Measurements from ENCODE around the gene MED14.
A peak's percentile ranks its signal among the peaks of the same experiment; 100 is the strongest.
"Not testable (repeated sequence)": the region's sequence is repeated elsewhere in the genome, so short reads cannot be mapped to it uniquely, and the experiment has no call there.

The MED14 gene

DNA sequence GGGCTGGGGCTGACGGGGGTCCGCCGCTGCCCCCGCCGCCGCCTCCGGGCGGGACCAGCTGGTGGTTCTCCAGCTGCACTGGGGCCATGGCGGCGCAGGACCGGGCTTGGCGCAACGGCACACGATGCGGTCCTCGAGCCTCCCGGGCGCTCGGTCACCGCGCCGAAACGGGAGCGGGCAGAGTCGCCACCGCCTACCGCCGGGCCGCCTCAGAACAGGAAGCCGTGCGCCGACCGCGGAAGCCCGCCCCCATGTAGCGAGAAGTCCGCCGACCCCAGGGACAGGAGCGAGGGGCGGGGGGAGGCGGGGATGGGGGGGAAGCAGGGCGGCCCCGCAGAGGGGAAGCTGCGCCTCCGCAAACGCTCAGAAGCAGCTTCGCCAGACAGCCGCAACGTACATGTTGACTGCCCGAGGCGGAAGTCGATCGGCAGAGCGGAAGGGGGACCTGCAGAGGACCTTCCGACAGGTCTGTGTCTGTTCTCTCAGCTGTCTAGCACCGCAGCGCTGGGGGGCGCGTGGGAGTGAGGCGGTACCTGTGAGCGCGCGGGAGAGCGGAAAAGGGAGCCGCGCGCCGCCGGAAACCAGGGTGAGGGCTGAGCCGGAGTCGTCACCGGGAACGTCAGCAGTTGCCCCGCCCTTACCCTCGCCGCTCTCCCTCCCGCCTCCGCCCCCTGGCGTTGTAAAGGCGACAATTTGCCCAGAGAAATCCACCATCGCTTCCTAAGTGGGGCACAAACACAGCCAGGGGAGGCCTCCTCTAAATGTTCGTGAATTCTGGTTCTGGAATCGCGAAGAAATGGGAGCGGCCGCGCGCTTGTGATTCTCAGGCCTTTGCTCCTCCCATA lies at the start of gene MED14:
Gene MED14, minus strand, starts transcription at position 218 of the 845 bp plus-strand sequence. Its CDS starts 130 bp downstream, at position 88.
- DNase-seq, result peak; percentile 95

DNA sequence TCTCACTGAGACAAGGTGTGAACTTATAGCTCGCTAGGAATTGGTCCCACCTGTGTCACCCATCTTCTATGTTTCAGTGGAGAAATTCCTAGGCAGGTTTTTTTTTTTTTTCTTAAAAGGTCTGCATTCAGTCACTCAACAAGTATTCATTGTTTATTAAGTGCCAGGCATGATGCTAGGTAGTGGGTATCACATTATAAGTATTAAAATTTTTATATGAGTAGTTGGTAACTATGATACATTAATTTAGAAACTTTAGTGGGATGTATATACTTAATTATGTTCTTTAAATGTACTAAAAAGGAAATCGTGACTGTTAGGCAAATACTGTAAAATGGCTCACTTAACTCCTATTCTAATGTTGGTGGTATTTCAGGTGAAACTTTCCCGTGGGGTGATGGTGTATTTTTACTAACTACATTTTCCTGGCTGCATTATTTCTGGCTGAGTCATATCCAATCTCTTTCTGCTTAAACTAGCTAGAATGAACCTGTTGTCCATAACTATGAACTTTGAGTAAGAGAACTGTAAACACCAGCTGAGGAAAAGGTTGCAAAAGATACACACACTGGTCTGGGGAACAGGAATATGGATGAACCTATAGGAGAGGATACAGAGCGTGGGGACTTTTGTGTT lies 49.3 kb upstream of the MED14 start:
- DNase-seq, result no peak

DNA sequence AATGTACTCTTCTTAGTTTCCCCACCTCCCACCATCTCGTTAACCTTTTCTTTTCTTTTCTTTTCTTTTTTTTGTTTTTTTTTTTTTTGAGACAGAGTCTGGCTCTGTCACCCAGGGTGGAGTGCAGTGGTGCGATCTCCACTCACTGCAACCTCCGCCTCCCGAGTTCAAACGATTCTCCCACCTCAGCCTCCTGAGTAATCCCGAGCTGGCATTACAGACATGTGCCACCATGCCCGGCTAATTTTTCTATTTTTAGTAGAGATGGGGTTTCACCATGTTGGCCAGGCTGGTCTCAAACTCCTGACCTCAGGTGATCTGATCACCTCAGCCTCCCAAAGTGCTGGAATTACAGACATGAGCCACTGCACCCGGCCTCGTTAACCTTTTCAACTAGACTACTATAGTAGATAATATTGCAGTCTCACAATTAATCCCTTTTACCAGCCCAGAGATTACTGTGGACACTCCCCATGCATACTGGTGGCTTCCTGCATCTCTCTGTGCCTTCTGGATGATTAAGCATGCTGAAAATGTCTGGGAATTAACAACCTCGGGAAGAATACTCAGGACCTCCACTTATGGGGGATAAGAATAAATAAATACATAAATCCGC lies 47.4 kb upstream of the MED14 start:
- peak; percentile 73 for DNase-seq

DNA sequence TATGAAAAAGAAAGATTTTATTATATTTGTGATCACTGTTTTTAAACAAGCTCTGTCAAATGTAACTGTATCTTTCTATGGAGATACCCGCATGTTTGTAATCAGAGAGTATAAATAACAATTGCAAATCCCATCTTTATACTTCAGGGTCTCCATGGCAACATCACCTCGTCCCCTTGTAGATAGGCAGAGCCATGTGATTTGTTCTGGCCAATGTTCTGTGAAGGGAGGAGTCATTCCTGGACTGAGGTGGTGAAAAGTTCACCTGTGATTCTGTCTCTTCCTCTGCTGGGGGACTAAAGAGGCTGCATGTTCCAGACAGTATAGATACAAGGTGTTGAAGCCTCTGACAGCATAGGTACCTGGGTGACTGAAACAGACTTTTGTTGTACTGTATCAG lies 45.6 kb upstream of the MED14 start:
- no peak for DNase-seq

DNA sequence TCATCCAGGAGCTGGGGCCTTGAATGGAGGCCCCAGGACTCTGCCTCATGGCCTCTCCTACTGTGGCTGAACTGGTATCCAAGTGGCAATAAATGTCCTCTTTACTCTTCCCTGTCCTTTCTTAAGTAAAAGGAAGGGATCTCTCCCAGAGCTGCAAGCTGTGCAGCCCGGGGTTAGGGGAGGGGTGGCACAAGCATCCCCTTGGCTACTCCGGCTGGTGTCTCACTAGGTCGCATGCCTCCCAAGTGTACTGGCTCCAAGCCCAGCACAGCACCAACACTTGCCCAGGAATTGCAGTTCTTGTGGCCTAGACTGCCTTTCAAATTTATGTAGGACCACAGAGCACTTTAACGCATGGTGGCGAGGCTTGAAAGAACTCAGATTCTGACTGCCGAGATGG lies 44.7 kb upstream of the MED14 start:
- no peak for DNase-seq

DNA sequence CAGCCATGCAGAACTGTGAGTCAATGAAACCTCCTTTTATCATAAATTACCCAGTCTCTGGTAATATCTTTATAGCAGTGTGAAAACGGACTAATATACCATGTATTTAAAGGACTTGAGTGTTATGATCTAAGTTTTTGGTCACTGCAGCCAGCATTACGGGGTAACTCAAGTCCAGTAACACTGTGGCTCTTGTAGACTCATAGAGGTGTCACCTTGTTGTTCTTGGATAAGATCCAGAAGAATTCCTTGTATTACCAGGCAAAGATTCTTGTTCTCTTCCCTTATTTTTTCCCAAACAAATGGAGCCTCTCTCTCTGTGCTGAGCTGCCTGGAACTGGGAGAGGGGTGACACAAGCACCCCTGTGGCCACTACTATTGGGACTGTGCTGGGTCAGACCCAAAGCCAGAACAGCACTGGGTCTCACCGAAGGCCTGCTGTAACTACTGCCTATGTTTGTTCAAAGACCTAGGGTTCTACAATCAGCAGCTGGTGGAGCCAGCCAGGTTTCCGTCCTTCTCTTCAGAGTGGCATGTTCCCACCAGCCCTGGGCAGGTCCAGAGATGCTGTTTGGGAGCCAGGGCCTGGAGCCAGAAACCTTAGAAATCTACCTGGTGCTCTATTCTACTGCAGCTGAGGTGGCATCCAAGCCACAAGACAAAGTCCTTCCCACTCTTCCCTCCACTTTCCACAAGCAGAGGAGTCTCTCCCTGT lies 43.7 kb upstream of the MED14 start:
- DNase-seq, result no peak

DNA sequence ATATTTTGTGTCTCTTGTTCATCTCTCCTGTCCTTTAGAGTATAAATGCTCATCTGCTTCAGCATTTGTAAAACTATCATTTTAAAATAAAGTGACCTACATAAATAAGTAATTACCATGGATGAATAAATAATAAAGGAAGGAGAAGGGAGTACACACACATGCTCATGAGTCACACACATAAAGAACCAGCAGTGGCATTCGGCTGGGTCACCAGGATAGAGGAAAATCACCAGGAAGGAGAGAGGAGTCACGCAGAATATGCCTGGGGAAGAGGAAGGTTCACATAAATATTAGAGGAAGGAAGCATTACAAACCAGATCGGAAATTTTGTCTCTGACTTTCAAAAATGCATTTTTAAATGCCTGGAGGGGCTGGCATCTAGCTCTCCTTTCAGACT lies 38.5 kb upstream of the MED14 start:
- no peak for DNase-seq

DNA sequence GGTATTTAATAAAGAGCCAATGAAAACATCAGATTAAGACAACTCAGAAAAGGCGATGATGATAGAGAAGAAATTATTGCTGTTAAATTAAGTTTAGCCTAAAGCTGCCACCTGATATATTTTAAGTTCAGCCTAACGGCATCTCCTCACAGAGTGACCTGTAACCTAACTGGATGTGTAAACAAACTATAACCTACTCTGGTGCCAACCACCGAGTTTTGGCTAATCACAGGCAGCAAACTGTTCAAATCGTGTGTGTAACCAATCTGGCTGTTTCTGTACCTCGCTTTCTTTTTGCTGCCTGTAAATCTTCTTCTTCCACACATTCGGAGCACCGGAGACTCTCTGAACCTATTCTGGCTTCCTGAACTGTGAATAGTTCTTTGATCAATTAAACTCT lies 37.8 kb upstream of the MED14 start:
- no peak for DNase-seq

DNA sequence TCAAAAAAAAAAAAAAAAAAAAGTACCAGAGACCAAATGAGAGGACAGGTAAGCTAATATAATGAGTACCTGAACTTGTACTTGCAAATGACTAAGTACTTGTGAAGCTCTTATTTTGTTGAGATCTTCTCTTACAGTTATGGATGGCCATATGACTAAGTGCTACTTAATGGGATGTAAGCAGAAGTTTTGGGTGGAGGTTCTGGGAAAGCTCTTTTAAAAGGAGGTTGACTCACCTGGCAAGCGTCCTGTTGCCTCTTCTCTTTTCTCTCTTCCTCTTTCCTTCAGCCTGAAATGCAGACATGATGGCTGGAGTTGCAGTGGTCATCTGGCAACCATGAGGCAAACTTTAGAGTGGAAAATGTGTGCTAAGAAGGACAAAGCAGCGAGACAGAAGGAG lies 36.9 kb upstream of the MED14 start:
- DNase-seq, result no peak

DNA sequence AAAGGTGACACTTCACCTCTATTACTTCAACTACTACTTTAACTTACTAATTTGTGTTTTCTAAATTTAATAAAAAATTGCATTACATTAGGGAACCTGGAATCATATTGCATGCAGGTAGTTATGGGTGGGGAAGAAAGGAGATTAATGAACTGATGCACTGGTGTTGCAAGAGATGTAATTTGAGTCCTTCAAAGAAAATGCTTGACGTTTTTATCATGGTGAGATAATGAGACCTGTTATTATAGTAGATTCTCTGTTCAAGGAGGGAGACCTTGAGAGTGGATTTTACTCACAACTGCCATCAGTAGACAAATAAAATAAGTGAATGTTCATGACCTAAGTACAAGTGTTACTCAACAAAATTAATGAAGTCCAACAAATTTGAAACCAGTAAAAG lies 26.4 kb upstream of the MED14 start:
- no peak for DNase-seq

DNA sequence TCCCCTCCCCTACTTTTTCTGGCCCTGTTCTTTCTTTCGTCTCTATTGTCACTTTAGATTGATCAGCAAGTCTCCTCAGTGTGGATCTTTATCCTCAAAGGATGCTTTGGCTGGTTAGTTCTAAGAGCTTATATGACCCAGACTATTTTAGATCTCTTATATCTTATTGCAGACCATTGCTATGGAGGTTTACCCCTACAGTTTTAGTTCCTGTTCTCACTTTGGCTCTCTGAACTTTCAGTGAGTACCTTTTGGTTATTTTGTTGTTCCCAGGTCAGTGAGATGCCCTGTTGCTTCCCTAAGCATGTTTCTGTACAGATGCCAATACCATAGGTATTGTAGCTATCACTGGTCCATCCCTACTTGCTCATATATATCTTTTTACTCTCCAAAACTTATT lies 24.0 kb upstream of the MED14 start:
- DNase-seq, result no peak

DNA sequence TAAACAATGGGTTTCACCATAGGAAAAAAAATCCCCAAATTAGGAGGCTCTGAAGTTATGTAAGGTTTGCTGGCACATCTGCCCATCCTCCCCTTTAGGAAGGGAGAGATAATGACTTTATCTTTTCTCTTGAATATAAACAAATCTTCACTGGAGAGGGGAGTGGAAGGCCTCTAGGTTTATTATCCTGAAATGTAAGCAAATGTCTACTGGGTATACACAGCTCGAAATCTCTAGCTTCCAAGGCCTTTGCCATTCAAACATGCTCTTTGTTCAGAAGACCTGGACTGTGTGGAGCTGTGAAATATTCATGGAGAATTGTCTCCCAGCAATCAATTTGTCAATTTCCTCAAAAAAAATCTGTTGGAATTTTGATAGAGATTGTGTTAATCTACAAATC lies 21.7 kb upstream of the MED14 start:
- DNase-seq, result no peak

DNA sequence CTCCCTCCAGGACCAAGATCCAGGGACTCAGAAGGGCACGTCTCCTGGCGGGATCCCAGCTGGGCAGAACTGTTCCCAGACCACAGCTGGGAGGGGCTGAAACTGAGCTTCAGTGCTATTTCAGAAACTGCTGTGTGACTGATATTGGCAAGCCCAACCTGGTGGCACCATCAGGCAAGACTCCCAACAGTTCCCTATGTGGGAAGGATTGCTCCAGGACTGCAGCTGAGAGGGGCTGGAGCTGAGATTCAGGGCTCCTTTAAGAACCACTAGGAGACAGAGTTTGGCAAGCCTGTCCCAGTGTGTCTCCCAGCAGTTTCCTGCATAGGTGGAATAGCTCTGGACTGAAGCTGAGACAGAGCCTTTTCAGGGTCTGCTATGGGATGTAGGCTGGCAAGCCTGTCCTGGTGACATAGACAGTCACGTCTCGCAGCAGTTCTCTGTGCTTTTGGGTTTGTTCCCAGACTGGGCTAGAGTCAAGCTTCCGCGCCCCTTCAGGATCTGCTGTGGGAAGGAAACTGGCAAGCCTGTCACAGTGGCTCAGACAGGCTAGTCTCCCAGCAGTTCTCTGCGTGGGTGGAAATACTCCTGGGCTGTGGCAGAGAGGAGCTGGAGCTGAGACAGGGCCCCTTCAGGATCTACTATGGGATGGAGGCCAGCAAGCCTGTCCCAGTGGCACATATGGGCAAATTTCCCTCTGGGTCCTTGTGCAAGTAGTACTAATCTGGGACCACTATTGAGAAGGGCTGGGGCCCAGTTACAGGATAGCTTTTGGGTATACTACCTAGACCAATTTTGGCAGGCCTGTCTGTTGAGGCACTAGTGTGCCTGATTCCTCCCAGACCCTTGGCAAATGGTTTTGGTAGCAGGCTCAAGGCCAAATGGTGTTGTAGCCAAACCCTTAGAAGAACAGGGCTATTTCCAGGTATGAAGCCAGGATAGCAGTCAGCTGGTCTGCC lies 20.2 kb upstream of the MED14 start:
- no peak for DNase-seq

DNA sequence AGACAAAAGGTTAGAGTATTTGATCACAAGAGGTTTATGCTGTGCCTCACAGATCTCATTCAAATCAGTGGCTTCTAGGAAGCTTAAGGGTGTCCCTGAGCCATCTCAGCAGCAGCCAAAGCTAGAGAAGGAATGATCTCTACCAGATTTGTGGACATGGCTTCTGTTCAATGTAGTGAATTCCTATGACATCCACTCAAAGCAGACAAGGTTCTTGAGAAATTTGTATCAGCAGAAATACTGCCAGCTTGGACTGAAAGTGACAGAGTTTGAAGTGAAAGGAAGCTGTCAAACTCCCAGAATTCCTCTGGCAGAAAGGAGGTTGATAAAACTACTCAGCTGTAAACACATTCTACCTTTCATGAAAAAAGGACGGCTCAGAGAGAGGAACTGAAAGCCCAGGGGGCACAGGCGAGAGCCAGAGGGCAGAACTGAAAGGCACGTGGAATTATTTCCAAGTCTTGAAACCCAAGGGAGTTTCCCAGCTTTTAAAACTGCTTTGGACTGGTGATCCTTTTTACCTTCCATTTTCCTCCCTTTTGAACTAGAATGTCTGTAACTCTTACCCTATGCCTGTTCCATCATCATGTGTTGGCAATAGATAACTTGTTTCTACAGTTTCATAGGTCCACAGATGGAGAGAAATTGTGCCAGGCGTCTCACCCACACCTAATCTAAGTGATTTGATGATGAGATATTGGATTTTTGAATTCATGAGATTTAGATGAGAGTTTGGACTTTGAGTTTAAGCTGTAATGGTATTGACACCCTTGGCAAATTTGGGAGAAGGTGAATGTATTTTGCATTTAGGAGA lies 14.5 kb upstream of the MED14 start:
- DNase-seq, result no peak

DNA sequence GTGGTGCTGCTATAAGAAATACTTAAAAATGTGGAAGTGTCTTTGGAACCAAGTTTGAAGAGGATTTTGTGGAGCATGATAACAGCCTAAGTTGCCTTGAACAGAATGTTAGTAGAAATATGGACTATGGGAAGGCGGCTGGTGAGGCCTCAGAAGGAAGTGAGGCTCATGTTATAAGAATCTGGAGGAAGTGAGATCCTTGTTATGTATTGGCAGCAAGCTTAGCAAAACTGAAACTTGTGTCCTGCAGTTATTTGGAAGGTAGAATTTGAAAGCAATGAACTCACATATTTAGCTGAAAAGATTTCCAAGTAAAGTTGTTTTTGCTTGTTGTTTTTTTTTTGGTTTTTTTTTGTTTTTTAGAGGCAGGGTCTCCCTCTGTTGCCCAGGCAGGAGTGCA lies 13.6 kb upstream of the MED14 start:
- no peak for DNase-seq

DNA sequence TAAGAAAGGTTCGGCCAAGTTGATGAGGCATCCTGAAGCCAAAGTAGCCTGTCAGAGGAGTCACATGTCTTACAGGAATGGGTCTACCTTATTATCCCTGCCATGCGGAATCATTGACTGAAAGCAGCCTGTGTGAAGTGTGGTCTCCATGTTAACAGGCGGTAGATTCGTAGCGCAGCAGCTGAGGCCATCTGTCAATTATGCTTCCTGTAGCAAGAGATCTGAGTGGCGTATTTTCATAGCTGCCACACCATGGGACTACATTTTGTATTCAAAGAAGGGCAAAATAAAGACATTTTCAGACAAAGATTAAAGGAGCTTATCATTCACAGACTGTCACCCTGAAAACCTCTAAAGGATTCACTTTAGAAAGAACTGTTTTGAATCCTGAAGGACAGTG lies 11.2 kb upstream of the MED14 start:
- DNase-seq, result peak; percentile 31

DNA sequence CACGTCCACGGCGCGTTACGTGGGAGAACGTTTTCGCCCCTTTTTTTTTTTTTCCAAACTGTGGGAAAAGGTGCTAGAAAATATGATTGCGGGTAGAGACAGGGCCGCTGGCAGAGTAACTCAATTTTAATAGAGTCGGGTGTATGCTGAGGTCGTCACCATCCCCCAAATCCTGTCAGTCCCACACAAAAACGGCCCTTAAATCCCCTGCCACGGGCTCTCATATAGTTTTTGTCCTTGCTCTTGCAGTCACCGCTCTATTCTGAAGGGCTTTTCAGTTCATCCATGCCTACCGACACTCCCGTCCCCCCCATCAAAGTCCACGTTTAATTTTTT lies 796 bp upstream of the MED14 start:
- DNase-seq, result no peak

DNA sequence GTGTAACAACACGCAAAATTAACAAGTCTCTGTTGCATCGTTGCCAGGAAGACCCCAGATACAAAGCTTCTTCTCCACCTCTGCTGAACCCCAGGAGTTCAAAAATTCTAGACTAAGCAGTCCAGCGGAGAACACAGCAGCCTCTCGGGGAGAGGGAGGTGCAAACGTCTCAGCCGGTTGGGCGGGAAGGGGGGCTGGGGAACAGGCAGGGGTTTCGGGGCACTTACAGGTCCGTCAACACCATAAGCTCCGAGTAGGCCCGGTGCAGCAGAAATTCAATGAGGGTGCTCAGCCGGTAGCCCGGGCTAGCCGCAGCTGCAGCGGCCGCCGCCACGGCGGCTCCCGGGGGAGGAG lies 394 bp downstream of the MED14 start:
- peak; percentile 59 for DNase-seq

DNA sequence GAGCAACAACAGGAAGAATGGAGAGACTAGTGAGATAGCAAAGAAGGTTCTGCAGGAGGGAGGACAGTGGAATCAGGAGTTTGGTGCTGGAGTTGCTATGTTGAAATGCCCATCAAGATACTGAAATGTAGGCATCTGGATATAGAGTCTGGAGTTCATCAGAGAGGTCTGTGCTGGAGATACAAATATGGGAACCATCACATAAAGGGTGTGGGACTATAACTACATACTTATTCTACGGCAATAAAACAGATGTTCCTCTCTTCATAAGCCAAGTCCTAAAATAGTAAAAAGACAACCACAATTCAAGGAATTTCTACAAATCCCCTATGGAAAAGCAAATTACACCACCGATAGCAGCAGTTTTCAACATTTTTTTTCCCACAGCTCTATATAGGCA lies 1.6 kb downstream of the MED14 start:
- DNase-seq, result no peak

DNA sequence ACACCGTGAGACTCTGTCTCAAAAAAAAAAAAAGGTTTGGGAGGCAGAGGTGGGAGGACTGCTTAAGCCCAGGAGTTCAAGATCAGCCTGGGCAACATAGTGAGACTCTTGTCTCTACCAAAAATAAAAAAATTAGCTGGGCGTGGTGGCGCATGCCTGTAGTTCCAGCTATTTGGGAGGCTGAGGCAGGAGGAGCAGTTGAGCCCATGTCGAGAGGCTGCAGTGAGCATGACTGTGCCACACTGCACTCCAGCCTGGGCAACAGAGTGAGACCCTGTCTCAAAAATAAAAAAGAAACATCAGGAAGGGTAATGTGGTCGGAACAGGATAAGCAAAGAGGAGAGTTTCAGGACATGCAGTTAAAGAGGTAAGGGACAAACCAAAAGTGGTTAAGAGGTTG lies 2.8 kb downstream of the MED14 start:
- DNase-seq, result not testable (repeated sequence)

All from NCI-H82 (cell line).